Measurements from ENCODE around the gene HAPLN2. TPM values are rescaled to one million over a fixed set of nuclear protein-coding genes. Genes with fewer than 3 reads are reported as not detected.
"Not testable (repeated sequence)": the region's sequence is repeated elsewhere in the genome, so short reads cannot be mapped to it uniquely, and the experiment has no call there.

The HAPLN2 gene
- total and polyA plus RNA-seq, 2 experiments from 2014 or later = not detected

DNA sequence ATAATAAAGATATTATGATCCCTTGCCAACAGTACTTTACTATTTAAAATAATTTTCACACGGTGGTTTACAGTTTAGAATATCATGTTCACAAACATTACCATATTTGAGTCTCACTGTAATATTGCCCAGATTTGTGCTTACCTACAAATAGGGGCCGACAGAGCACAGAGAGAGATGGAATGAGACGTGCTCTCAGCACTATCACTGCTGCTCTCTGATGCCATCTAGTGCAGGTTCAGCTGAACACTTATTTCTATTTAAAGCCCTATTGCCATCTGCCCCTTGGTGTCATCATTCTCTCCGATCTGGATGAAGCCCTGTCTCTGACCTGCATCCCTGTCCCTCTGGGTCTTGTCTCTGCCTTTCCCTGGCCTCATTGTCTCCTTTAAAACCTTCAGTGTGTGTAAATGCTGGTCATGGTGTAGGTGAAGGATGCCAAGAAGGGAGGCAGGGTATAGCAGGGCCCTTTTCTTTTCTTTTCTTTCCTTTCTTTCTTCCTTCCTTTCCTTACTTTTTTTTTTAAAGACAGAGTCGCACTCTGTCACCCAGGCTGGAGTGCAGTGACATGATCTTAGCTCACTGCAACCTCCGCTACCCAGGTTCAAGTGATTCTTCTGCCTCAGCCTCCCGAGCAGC, 11.1 kb upstream of the HAPLN2 start:
- H4K20me1 ChIP-seq (ENCODE audit: insufficient read depth, poor library complexity, severe bottlenecking) = no peaks in the 10 kb centered on the region
- H3K27me3 ChIP-seq = no peaks in the 10 kb centered on the region
- TF ChIP-seq, protein P1, sequence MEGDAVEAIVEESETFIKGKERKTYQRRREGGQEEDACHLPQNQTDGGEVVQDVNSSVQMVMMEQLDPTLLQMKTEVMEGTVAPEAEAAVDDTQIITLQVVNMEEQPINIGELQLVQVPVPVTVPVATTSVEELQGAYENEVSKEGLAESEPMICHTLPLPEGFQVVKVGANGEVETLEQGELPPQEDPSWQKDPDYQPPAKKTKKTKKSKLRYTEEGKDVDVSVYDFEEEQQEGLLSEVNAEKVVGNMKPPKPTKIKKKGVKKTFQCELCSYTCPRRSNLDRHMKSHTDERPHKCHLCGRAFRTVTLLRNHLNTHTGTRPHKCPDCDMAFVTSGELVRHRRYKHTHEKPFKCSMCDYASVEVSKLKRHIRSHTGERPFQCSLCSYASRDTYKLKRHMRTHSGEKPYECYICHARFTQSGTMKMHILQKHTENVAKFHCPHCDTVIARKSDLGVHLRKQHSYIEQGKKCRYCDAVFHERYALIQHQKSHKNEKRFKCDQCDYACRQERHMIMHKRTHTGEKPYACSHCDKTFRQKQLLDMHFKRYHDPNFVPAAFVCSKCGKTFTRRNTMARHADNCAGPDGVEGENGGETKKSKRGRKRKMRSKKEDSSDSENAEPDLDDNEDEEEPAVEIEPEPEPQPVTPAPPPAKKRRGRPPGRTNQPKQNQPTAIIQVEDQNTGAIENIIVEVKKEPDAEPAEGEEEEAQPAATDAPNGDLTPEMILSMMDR (IDR thresholded peaks at IDR 0.05; ENCODE audit: poor library complexity) = peak; percentile 74
- no peak for TF ChIP-seq EZH2 (IDR thresholded peaks at IDR 0.05; ENCODE audit: borderline replicate concordance)
- H3K9me3 ChIP-seq (ENCODE audit: low read depth) = no peaks in the 10 kb centered on the region
- H3K4me2 ChIP-seq = no peak overlapping the region
- H2AFZ ChIP-seq = no peak overlapping the region
- H3K27ac ChIP-seq = no peak overlapping the region
- H3K4me1 ChIP-seq (ENCODE audit: insufficient read depth) = no peaks in the 10 kb centered on the region
- no peaks in the 10 kb centered on the region for H3K79me2 ChIP-seq
- DNase-seq (ENCODE audit: low spot score) = peak; percentile 85
- H3K36me3 ChIP-seq (replicated peaks; ENCODE audit: insufficient read depth, low read depth) = no peaks in the 10 kb centered on the region
- WGBS (ENCODE audit: low lambda C conversion rate, missing lambda C conversion rate) = 37% methylated on average over 7 of the region's 7 CpGs
- no peak overlapping the region for H3K4me3 ChIP-seq
- no peaks in the 10 kb centered on the region for H3K9me2 ChIP-seq (replicated peaks; ENCODE audit: insufficient read depth)

DNA sequence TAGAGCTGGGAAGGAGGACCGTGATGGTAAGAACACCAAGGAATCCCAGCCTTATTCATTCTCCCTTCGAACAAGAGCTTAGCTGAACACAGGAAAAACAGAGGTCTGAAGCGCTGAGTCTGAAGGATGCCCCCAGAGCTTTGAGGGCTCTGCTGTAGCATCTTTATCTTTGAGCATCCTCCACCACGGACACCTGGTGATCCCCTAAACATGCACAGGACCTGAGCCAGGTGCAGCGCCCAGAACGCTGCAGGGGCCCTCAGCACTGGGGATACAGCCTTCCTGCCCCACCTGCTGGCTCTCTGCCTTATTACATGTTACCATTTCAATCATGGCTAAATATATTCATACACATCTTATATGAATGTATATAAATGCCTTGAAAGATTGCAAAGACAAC, 10.2 kb upstream of the HAPLN2 start:
- Histone ChIP-seq H3K79me2 (no peaks in the 10 kb centered on the region), H3K4me1 (ENCODE audit: insufficient read depth) (no peaks in the 10 kb centered on the region), H3K9me2 (replicated peaks; ENCODE audit: insufficient read depth) (no peaks in the 10 kb centered on the region), H2AFZ (no peak overlapping the region), H3K9me3 (ENCODE audit: low read depth) (no peaks in the 10 kb centered on the region), H3K4me3 (no peak overlapping the region), H3K4me2 (no peak overlapping the region), H3K36me3 (replicated peaks; ENCODE audit: insufficient read depth, low read depth) (no peaks in the 10 kb centered on the region), H3K27ac (no peak overlapping the region), H3K27me3 (no peaks in the 10 kb centered on the region), H4K20me1 (ENCODE audit: insufficient read depth, poor library complexity, severe bottlenecking) (no peaks in the 10 kb centered on the region)
- TF ChIP-seq, protein P1 (IDR thresholded peaks at IDR 0.05; ENCODE audit: poor library complexity) = peak; percentile 49
- no peak for TF ChIP-seq EZH2 (IDR thresholded peaks at IDR 0.05; ENCODE audit: borderline replicate concordance)
- WGBS (ENCODE audit: low lambda C conversion rate, missing lambda C conversion rate) = 52% methylated on average over 6 of the region's 6 CpGs
- DNase-seq (ENCODE audit: low spot score) = peak; percentile 62

DNA sequence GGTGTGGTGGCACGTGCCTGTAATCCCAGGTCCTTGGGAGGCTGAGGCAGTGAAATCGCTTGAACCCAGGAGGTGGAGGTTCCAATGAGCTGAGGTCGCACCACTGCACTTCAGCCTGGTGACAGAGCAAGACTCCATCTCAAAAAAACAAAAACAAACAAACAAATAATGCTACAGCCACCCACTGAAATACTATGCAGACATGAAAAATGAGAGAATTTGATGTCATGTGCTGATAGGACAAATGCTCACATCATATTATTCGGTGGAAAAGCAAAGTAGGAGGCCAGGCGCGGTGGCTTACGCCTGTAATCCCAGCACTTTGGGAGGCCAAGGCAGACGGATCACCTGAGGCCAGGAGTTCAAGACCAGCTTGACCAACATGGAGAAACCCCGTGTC, 9.1 kb upstream of the HAPLN2 start:
- H3K36me3 ChIP-seq (replicated peaks; ENCODE audit: insufficient read depth, low read depth); H2AFZ ChIP-seq; DNase-seq (ENCODE audit: low spot score): not testable (repeated sequence)

DNA sequence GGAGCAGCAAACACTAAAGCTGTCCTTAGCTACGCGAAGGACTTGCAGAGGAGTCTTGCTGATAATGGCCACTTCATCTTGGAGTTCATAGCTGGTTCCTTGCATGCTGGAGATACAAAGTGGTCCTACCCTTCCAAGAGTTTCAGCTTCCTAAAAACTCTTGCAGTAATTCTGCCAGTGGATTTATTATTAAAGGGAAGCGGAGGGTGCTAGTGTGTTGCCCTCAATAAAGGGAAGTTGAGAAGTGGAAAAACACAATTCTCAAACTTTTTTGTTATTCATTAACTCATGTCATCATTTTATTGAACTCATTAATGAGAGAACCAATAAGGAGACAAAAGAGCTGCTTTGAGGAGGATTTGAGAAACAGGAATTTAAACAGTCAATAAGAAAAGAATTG, 6.5 kb upstream of the HAPLN2 start:
- Histone ChIP-seq H3K4me2 (peak overlapping the region; percentile 4), H2AFZ (no peak overlapping the region), H3K36me3 (replicated peaks; ENCODE audit: insufficient read depth, low read depth) (no peaks in the 10 kb centered on the region), H3K4me3 (no peak overlapping the region), H3K4me1 (ENCODE audit: insufficient read depth) (peaks cover 11% of the 10 kb centered on the region), H3K27ac (peak overlapping the region; percentile 43), H3K79me2 (no peaks in the 10 kb centered on the region), H3K9me3 (ENCODE audit: low read depth) (no peaks in the 10 kb centered on the region), H3K27me3 (no peaks in the 10 kb centered on the region), H4K20me1 (ENCODE audit: insufficient read depth, poor library complexity, severe bottlenecking) (no peaks in the 10 kb centered on the region), H3K9me2 (replicated peaks; ENCODE audit: insufficient read depth) (no peaks in the 10 kb centered on the region)
- no peak for DNase-seq (ENCODE audit: low spot score)
- no peak for TF ChIP-seq EZH2phosphoT487 (IDR thresholded peaks at IDR 0.05; ENCODE audit: low read depth, severe bottlenecking, unreplicated experiment)
- no peak for TF ChIP-seq EZH2 (IDR thresholded peaks at IDR 0.05; ENCODE audit: borderline replicate concordance)
- TF ChIP-seq, protein P1 (IDR thresholded peaks at IDR 0.05; ENCODE audit: poor library complexity) = no peak
- WGBS (ENCODE audit: low lambda C conversion rate, missing lambda C conversion rate) = 48% methylated on average over 3 of the region's 3 CpGs

More for the DNA sequence above, 9.1 kb upstream of the HAPLN2 start:
- H3K4me2 ChIP-seq; H3K27ac ChIP-seq; H3K9me2 ChIP-seq (replicated peaks; ENCODE audit: insufficient read depth); H4K20me1 ChIP-seq (ENCODE audit: insufficient read depth, poor library complexity, severe bottlenecking); H3K79me2 ChIP-seq; H3K9me3 ChIP-seq (ENCODE audit: low read depth); H3K4me1 ChIP-seq (ENCODE audit: insufficient read depth); H3K4me3 ChIP-seq; H3K27me3 ChIP-seq: not testable (repeated sequence)
- 88% methylated on average over 9 of the region's 9 CpGs for WGBS (ENCODE audit: low lambda C conversion rate, missing lambda C conversion rate)

Measured in hepatocyte (in vitro differentiated cells).